Brain microvascular endothelial cell (primary cell): ENCODE data around the gene COA8.

Experiments
- DNase-seq: peaks from one replicate; pipeline ENCODE4 v3.0.0-alpha.2; 2020
- H3K27ac ChIP-seq: fragments of 250-450 bp; sonication (Bioruptor Pico); 2 replicates; pipeline ENCODE4 v1.5.1; 2020; ENCODE audit warnings: mild to moderate bottlenecking, moderate library complexity
- H3K27me3 ChIP-seq: fragments of 250-450 bp; sonication (Bioruptor Pico); replicated peaks from 2 replicates; pipeline ENCODE4 v1.5.1; 2020; ENCODE audit warnings: mild to moderate bottlenecking
- H3K36me3 ChIP-seq: fragments of 250-450 bp; sonication (Bioruptor Pico); replicated peaks from 2 replicates; pipeline ENCODE4 v1.5.1; 2020; ENCODE audit warnings: mild to moderate bottlenecking
- H3K4me3 ChIP-seq: 2 replicates; pipeline ENCODE4 v1.5.1; 2011; ENCODE audit warnings: low read depth, mild to moderate bottlenecking, control low read depth, low read length, moderate library complexity
- in situ Hi-C: cut with HindIII; loops from 2 replicates; pipeline ENCODE4 v1.10.0; 2017; ENCODE audit warnings: low sequenced_read_pairs, low pct_ligation_motif_present
- TF ChIP-seq, protein P1 (sequence below): IDR thresholded peaks from 2 replicates; pipeline ENCODE4 v1.5.1; 2011; ENCODE audit warnings: low read depth, mild to moderate bottlenecking, moderate library complexity, low read length, control low read depth, inconsistent platforms; ENCODE audit errors: missing control alignments

The COA8 gene

DNA sequence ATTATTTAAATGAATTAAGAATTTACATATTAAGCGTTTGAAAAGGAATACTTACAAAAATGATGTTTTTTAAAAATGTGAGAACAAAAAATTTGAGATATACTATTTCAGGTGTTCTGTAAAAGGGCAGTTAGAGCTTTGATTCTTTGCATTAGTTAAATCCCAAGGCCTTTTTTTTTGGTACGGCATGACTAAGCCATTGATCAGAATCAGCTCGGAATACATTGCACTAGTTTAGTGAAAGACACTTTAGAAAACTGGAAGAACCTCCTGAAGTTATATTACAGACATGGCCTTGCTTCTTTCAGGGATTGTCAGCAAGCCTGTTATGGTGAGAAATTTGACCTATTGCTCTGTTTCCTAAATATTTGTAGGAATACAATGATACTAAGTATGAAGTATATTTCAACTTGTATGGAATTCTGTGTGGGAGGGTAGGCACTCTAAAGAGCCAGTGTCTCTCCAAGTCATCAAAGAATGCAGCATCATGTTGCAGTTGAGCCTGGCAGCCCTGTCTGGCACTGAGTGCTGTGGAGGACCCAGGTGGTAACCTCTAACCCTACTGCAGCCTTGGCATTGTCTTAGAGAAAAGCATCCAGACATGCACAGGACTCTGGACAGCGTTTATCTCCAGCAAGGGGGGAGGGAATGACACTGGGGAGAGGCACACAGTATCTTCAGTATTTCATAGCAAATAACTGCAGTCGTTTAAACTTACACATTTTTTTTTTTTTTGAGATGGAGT lies 67.8 kb downstream of the COA8 start:
- DNase-seq = no peak
- no peaks in the 10 kb centered on the region for H3K27me3 ChIP-seq
- peak overlapping the region; percentile 84 for H3K27ac ChIP-seq
- H3K36me3 ChIP-seq = peaks cover 9% of the 10 kb centered on the region
- in situ Hi-C loops = no loop called here
- peak overlapping the region; percentile 71 for H3K4me3 ChIP-seq
- TF ChIP-seq, protein P1, sequence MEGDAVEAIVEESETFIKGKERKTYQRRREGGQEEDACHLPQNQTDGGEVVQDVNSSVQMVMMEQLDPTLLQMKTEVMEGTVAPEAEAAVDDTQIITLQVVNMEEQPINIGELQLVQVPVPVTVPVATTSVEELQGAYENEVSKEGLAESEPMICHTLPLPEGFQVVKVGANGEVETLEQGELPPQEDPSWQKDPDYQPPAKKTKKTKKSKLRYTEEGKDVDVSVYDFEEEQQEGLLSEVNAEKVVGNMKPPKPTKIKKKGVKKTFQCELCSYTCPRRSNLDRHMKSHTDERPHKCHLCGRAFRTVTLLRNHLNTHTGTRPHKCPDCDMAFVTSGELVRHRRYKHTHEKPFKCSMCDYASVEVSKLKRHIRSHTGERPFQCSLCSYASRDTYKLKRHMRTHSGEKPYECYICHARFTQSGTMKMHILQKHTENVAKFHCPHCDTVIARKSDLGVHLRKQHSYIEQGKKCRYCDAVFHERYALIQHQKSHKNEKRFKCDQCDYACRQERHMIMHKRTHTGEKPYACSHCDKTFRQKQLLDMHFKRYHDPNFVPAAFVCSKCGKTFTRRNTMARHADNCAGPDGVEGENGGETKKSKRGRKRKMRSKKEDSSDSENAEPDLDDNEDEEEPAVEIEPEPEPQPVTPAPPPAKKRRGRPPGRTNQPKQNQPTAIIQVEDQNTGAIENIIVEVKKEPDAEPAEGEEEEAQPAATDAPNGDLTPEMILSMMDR = no peak

DNA sequence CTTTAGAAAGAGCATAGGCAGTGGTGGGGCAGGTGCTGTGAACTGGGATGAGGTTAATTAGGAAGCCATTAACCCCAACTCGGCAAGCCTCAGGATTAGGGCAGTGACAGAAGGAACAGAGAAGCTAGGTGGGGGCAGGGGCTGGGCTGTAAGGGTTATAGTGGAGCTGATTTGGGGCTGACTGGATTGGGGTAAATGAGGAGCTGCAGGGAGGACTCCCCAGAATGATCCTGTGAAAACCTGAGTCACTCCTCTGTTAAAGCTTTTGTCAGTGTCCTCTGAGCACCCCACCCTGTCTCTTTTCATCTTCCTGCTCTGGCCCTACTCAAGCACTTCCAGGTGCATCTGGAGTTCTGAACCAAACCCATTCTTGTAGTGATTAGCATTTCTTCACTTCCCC lies 70.6 kb downstream of the COA8 start:
- TF ChIP-seq, protein P1 = no peak
- no peak overlapping the region for H3K27ac ChIP-seq
- H3K27me3 ChIP-seq = no peaks in the 10 kb centered on the region
- in situ Hi-C loops = no loop called here
- DNase-seq = no peak
- H3K36me3 ChIP-seq = peaks cover 15% of the 10 kb centered on the region
- no peak overlapping the region for H3K4me3 ChIP-seq

DNA sequence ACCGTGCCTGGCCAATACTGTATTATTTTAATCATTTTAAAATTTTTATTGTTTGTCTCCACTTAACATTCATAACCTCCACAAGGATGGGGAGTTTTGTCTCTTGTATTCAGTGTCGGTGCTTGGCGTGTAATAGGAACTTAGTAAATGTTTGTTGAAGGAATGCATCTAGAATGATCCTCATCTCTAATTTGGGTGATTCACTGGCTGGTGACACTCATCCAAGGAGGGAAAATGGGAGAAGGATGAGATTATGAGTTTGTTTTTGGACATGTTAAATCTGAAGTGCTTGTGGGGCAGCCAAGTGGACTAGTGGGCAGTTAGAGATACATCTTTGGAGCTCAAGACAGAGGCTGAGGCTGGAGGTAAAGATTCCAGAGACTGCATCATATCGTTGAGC lies 71.4 kb downstream of the COA8 start:
- Histone ChIP-seq H3K27ac (no peak overlapping the region), H3K36me3 (peaks cover 15% of the 10 kb centered on the region), H3K4me3 (no peak overlapping the region), H3K27me3 (no peaks in the 10 kb centered on the region)
- DNase-seq = no peak
- in situ Hi-C loops = no loop called here
- TF ChIP-seq, protein P1 = no peak

DNA sequence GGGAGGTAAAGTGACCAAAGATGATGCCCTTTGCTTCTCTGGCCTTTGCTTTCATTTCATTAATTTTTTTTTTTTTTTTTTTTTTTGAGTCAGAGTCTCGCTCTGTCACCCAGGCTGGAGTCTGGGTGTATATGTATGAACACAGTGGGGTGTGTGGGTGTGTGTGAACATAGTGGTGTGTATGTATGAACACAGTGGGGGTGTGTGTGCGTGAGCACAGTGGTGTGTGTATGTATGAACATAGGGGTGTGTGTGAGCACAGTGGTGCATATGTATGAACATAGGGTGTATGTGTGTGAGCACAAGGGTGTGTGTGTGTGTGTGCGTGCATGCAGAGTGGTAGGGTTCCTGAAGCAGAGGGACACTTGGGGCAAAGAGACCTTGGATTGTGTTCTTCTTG lies 75.8 kb downstream of the COA8 start:
- H3K27ac ChIP-seq = no peak overlapping the region
- in situ Hi-C loops = no loop called here
- no peak overlapping the region for H3K4me3 ChIP-seq
- TF ChIP-seq, protein P1 = no peak
- DNase-seq = no peak
- no peaks in the 10 kb centered on the region for H3K27me3 ChIP-seq
- peaks cover 5% of the 10 kb centered on the region for H3K36me3 ChIP-seq
